ENCODE measurements around the gene TARS2.

DNA sequence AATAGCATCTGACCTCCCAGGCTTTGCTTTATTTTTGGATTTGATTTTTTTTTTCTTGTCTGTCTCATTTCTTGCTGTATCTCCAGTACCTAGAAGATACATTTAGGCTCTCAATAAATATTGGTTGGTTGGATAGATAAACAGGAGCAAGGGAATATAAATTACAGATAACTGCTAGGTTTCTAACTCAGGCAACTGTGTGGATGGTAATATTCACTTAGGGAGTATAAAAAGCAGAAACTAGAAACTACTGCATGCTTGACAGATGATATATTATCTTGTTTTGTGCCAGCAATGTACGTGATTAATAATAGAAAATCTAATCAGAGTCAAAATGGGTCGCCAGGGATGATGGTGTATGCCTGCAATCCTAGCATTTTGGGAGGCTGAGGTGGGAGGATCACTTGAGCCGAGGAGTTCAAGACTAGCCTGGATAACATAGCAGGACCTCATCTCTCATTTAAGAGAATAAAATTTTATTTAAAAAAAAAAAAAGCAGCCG lies 31.0 kb upstream of the TARS2 start:
- TF ChIP-seq, protein P1, sequence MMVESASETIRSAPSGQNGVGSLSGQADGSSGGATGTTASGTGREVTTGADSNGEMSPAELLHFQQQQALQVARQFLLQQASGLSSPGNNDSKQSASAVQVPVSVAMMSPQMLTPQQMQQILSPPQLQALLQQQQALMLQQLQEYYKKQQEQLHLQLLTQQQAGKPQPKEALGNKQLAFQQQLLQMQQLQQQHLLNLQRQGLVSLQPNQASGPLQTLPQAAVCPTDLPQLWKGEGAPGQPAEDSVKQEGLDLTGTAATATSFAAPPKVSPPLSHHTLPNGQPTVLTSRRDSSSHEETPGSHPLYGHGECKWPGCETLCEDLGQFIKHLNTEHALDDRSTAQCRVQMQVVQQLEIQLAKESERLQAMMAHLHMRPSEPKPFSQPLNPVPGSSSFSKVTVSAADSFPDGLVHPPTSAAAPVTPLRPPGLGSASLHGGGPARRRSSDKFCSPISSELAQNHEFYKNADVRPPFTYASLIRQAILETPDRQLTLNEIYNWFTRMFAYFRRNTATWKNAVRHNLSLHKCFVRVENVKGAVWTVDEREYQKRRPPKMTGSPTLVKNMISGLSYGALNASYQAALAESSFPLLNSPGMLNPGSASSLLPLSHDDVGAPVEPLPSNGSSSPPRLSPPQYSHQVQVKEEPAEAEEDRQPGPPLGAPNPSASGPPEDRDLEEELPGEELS (CRISPR knock-in tag; IDR thresholded peaks at IDR 0.05), result no peak
- TF ChIP-seq, protein P2, sequence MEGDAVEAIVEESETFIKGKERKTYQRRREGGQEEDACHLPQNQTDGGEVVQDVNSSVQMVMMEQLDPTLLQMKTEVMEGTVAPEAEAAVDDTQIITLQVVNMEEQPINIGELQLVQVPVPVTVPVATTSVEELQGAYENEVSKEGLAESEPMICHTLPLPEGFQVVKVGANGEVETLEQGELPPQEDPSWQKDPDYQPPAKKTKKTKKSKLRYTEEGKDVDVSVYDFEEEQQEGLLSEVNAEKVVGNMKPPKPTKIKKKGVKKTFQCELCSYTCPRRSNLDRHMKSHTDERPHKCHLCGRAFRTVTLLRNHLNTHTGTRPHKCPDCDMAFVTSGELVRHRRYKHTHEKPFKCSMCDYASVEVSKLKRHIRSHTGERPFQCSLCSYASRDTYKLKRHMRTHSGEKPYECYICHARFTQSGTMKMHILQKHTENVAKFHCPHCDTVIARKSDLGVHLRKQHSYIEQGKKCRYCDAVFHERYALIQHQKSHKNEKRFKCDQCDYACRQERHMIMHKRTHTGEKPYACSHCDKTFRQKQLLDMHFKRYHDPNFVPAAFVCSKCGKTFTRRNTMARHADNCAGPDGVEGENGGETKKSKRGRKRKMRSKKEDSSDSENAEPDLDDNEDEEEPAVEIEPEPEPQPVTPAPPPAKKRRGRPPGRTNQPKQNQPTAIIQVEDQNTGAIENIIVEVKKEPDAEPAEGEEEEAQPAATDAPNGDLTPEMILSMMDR (IDR thresholded peaks at IDR 0.05), result no peak

Data from WTC11 (cell line).